Measurements from ENCODE around the gene LAMA4. TPM values are rescaled to one million over a fixed set of nuclear protein-coding genes. Genes with fewer than 3 reads are reported as not detected.

The LAMA4 gene
- total RNA-seq, 1 donor from 2014 or later, result 46.4 TPM

GRCh38 chr6:112195166-112195565 lies 59.2 kb downstream of the LAMA4 start:
- no peaks in the 10 kb centered on the region for H3K27me3 Mint-ChIP-seq (ENCODE audit: low read depth)
- H3K4me3 Mint-ChIP-seq, result no peak overlapping the region
- no peak overlapping the region for H3K27ac Mint-ChIP-seq
- no peak for DNase-seq (ENCODE audit: low spot score in 2 of 2, unreplicated experiment in 2 of 2)
- peaks cover 8% of the 10 kb centered on the region for H3K4me1 Mint-ChIP-seq
- no peak for TF ChIP-seq CTCF (IDR thresholded peaks at IDR 0.05; ENCODE audit: unreplicated experiment)
- peaks cover 16% of the 10 kb centered on the region for H3K36me3 Mint-ChIP-seq
- H3K9me3 Mint-ChIP-seq, result peaks cover 3% of the 10 kb centered on the region

GRCh38 chr6:112194511-112194910 lies 59.9 kb downstream of the LAMA4 start:
- Mint-ChIP-seq H3K27ac (no peak overlapping the region), H3K9me3 (no peaks in the 10 kb centered on the region), H3K36me3 (peaks cover 12% of the 10 kb centered on the region), H3K27me3 (ENCODE audit: low read depth) (no peaks in the 10 kb centered on the region), H3K4me3 (no peak overlapping the region), H3K4me1 (peaks cover 14% of the 10 kb centered on the region)
- DNase-seq (ENCODE audit: low spot score in 2 of 2, unreplicated experiment in 2 of 2), result no peak
- no peak for TF ChIP-seq CTCF (IDR thresholded peaks at IDR 0.05; ENCODE audit: unreplicated experiment)

- Mint-ChIP-seq H3K4me1 (peaks cover 23% of the 10 kb centered on the region), H3K27ac (no peak overlapping the region), H3K27me3 (ENCODE audit: low read depth) (no peaks in the 10 kb centered on the region), H3K36me3 (peaks cover 11% of the 10 kb centered on the region), H3K9me3 (no peaks in the 10 kb centered on the region), H3K4me3 (no peak overlapping the region)
- DNase-seq (ENCODE audit: low spot score in 2 of 2, unreplicated experiment in 2 of 2), result no peak
- TF ChIP-seq CTCF (IDR thresholded peaks at IDR 0.05; ENCODE audit: unreplicated experiment), result no peak
Observed at GRCh38 chr6:112193535-112194051, 60.8 kb downstream of the LAMA4 start.

GRCh38 chr6:112193117-112193516 lies 61.2 kb downstream of the LAMA4 start:
- Mint-ChIP-seq H3K36me3 (peaks cover 7% of the 10 kb centered on the region), H3K27ac (no peak overlapping the region), H3K27me3 (ENCODE audit: low read depth) (no peaks in the 10 kb centered on the region), H3K9me3 (no peaks in the 10 kb centered on the region), H3K4me3 (no peak overlapping the region), H3K4me1 (peaks cover 28% of the 10 kb centered on the region)
- DNase-seq (ENCODE audit: low spot score in 2 of 2, unreplicated experiment in 2 of 2), result no peak
- TF ChIP-seq CTCF (IDR thresholded peaks at IDR 0.05; ENCODE audit: unreplicated experiment), result no peak

GRCh38 chr6:112191509-112192020 lies 62.8 kb downstream of the LAMA4 start:
- no peak for DNase-seq (ENCODE audit: low spot score in 2 of 2, unreplicated experiment in 2 of 2)
- Mint-ChIP-seq H3K36me3 (peaks cover 4% of the 10 kb centered on the region), H3K27ac (no peak overlapping the region), H3K27me3 (ENCODE audit: low read depth) (no peaks in the 10 kb centered on the region), H3K4me1 (peaks cover 42% of the 10 kb centered on the region), H3K9me3 (no peaks in the 10 kb centered on the region), H3K4me3 (no peak overlapping the region)
- TF ChIP-seq CTCF (IDR thresholded peaks at IDR 0.05; ENCODE audit: unreplicated experiment), result no peak

DNA sequence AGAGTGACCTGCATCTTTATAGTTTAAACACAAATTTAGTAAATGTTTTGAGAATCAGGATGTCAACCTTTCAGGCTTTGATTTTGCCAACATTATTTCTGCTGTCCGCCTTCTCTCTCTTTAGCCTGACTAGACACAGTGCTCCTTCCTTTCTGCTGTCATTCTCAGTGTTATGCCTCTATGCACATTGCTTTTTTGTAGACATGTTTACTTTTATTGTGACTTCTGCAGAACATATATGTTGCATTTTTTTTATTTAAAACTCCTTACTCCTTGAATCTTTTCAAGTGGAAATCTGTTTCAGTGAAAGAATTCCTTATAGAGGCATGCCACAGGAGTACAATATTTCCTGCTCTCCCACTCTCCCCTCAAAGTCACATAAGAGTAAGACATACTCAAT lies 64.2 kb downstream of the LAMA4 start:
- H3K9me3 Mint-ChIP-seq, result no peaks in the 10 kb centered on the region
- peaks cover 49% of the 10 kb centered on the region for H3K4me1 Mint-ChIP-seq
- DNase-seq (ENCODE audit: low spot score in 2 of 2, unreplicated experiment in 2 of 2), result no peak
- no peaks in the 10 kb centered on the region for H3K27me3 Mint-ChIP-seq (ENCODE audit: low read depth)
- peak overlapping the region; percentile 26 for H3K27ac Mint-ChIP-seq
- H3K4me3 Mint-ChIP-seq, result no peak overlapping the region
- peaks cover 4% of the 10 kb centered on the region for H3K36me3 Mint-ChIP-seq
- no peak for TF ChIP-seq CTCF (IDR thresholded peaks at IDR 0.05; ENCODE audit: unreplicated experiment)

Data from mesothelial cell of epicardium (in vitro differentiated cells).